Measurements from ENCODE around the gene ANKS1A. TPM values are rescaled to one million over a fixed set of nuclear protein-coding genes. Genes with fewer than 3 reads are reported as not detected.
"Not testable (repeated sequence)": the region's sequence is repeated elsewhere in the genome, so short reads cannot be mapped to it uniquely, and the experiment has no call there.

The ANKS1A gene
- total and polyA plus RNA-seq, 3 donors from 2014 or later = 44.2 to 96.9 (median 95.9) TPM

DNA sequence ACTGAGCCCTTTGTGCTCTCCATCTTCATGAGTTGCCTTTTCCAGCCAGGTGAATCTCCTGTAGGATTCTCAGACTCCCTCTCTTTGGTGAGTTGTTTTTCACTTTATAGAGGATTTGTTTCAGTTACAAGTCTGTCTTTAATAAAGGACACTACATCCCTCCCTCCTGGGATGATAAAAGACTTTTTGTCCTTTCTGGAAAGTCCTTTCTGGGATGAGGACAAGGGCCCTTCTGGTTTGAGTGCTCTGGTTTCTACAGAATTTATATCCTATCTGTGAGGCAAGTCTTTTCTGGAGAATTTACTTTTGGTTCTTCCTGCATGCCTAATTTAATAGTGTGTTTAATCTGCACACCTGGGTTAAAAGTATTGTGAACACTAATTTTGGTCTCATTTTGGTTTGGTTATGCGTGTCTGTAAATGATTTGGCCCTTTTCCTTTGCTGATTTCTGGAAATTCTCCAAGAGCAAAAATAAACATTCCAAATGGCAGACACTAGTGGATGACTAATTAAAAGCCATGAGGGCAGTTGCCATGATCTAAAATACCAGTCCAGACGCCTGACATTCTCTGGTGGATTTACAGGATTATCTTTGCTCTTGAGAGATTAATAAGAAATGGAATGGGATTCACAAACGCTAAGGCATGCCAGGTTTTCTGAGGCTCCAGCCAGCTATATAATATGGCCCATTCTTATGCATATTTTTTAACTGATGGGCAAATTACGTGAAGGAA is 207.2 kb downstream of the ANKS1A start:
- DNase-seq = no peak
- no peaks in the 10 kb centered on the region for H3K36me3 ChIP-seq (ENCODE audit: low read depth, missing control alignments)
- TF ChIP-seq, protein P1, sequence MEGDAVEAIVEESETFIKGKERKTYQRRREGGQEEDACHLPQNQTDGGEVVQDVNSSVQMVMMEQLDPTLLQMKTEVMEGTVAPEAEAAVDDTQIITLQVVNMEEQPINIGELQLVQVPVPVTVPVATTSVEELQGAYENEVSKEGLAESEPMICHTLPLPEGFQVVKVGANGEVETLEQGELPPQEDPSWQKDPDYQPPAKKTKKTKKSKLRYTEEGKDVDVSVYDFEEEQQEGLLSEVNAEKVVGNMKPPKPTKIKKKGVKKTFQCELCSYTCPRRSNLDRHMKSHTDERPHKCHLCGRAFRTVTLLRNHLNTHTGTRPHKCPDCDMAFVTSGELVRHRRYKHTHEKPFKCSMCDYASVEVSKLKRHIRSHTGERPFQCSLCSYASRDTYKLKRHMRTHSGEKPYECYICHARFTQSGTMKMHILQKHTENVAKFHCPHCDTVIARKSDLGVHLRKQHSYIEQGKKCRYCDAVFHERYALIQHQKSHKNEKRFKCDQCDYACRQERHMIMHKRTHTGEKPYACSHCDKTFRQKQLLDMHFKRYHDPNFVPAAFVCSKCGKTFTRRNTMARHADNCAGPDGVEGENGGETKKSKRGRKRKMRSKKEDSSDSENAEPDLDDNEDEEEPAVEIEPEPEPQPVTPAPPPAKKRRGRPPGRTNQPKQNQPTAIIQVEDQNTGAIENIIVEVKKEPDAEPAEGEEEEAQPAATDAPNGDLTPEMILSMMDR (IDR thresholded peaks at IDR 0.05) = no peak
- no peak for TF ChIP-seq POLR2A (IDR thresholded peaks at IDR 0.05)
- peaks cover 13% of the 10 kb centered on the region for H3K4me1 ChIP-seq
- no peaks in the 10 kb centered on the region for H3K27me3 ChIP-seq
- WGBS, 2 donors = 52 to 55% methylated on average over 4 of the region's 4 CpGs
- H3K4me3 ChIP-seq = no peak overlapping the region
- intact Hi-C loops (cut with DNase I; ENCODE audit: low total_unique reads) = no loop called here
- peak overlapping the region in 1 of 2 donors; percentile 8 for H3K27ac ChIP-seq
- no peaks in the 10 kb centered on the region for H3K9me3 ChIP-seq

DNA sequence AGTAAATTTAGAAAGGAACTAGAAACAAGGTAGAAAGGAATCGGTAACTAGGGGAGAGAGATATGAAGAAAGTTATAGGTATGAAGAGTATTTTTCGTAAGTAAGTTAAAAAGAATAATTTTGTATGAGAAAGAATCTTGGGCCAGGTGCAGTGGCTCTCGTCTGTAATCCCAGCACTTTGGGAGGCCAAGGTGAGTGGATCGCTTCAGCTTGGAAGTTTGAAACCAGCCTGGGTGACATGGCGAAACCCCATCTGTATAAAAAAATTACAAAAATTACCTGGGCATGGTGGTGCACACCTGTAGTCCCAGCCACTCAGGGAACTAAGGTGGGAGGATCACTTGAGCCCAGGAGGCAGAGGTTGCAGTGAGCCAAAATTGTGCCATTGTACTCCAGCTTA is 210.1 kb downstream of the ANKS1A start:
- WGBS, 2 donors = 97% methylated on average over 5 of the region's 5 CpGs
- H3K27me3 ChIP-seq = no peaks in the 10 kb centered on the region
- H3K27ac ChIP-seq = no peak overlapping the region
- peaks cover 8% of the 10 kb centered on the region for H3K4me1 ChIP-seq
- no peak for TF ChIP-seq POLR2A (IDR thresholded peaks at IDR 0.05)
- TF ChIP-seq, protein P1 (IDR thresholded peaks at IDR 0.05) = no peak
- DNase-seq = no peak
- no peaks in the 10 kb centered on the region for H3K9me3 ChIP-seq
- H3K36me3 ChIP-seq (ENCODE audit: low read depth, missing control alignments) = no peaks in the 10 kb centered on the region
- no peak overlapping the region for H3K4me3 ChIP-seq
- intact Hi-C loops (cut with DNase I; ENCODE audit: low total_unique reads) = no loop called here

DNA sequence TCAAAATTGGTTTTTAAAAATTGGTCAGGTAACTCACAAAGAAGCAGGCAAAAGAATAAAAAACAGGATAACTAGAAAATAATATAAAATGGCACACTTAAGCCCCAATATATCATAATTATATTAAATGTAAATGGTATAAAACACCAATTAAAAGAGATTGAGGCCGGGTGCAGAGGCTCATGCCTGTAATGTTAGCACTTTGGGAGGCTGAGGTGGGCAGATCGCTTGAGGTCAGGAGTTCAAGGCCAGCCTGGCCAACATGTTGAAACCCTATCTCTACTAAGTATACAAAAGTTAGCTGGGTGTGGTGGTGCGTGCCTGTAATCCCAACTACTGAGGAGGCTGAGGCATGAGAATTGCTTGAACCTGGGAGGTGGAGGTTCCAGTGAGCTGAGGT is 216.0 kb downstream of the ANKS1A start:
- Histone ChIP-seq H3K27ac (no peak overlapping the region), H3K9me3 (no peaks in the 10 kb centered on the region), H3K4me3 (no peak overlapping the region), H3K4me1 (no peaks in the 10 kb centered on the region), H3K27me3 (no peaks in the 10 kb centered on the region), H3K36me3 (ENCODE audit: low read depth, missing control alignments) (no peaks in the 10 kb centered on the region)
- no peak for DNase-seq
- WGBS, 2 donors = 95 to 97% methylated on average over 3 of the region's 3 CpGs
- TF ChIP-seq POLR2A (IDR thresholded peaks at IDR 0.05) = no peak
- TF ChIP-seq, protein P1 (IDR thresholded peaks at IDR 0.05) = no peak
- intact Hi-C loops (cut with DNase I; ENCODE audit: low total_unique reads) = no loop called here

DNA sequence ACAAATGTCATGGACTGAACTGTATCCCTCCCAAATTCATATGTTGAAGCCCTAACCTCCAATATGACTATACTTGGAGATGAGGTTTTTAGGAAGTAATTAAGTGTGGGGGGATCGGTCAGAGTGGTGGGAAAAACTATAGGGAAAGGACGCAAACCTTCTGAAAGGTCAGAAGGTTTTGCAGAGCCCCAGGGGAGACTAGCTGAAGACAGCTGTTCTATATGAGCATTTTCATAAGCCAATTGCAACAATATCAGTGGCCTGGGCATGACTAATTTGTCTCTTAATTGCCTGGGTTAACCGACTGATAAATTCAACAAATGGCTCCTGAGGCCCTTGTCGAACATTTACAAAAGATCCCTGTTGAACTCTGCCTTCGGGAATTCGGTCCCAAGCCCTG is 217.0 kb downstream of the ANKS1A start:
- H3K9me3 ChIP-seq; H3K4me3 ChIP-seq; H3K4me1 ChIP-seq; DNase-seq; H3K27ac ChIP-seq; H3K27me3 ChIP-seq; H3K36me3 ChIP-seq (ENCODE audit: low read depth, missing control alignments); intact Hi-C loops (cut with DNase I; ENCODE audit: low total_unique reads): not testable (repeated sequence)
- 85 to 88% methylated on average over 5 to 6 of the region's 6 CpGs for WGBS, 2 donors

DNA sequence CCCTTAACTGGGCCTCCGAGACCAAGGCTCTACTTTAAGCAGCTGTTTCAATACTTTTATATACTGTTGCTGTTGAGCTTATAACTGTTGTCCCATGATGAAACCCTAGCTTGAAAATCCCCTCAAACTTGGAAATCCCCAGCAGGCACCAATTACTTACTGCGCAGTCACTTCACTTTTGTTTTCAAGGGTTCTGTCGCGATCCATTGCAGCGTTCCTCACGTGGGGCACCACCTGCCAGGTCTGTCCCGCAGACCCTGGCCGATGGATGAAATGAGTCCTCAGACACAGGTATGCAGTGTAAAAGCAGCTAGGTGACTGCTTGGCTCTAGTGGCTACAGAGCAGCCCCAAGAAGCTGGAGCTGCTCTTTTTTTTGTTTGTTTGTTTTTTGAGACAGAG is 218.2 kb downstream of the ANKS1A start:
- H3K9me3 ChIP-seq; H3K4me1 ChIP-seq; H3K4me3 ChIP-seq; intact Hi-C loops (cut with DNase I; ENCODE audit: low total_unique reads); DNase-seq; H3K36me3 ChIP-seq (ENCODE audit: low read depth, missing control alignments); H3K27ac ChIP-seq; H3K27me3 ChIP-seq: not testable (repeated sequence)
- WGBS, 2 donors = 83 to 90% methylated on average over 8 of the region's 8 CpGs

DNA sequence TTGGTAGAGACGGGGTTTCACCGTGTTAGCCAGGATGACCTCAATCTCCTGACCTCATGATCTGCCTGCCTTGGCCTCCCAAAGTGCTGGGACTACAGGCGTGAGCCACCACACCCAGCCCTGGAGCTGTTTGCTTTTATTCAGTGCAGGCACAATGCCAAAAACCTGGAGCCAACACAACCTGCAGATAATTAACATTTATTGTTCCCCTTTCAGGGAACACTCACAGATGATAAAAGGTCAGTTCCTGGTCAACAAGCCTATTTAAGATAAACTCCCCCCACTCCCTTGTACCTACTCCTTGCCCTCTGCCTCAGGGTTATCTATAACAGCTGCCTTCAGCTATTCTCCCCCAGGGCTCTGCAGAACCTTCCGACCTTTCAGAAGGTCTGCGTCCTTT is 218.7 kb downstream of the ANKS1A start:
- H3K9me3 ChIP-seq; H3K27me3 ChIP-seq; H3K4me1 ChIP-seq; intact Hi-C loops (cut with DNase I; ENCODE audit: low total_unique reads); DNase-seq; H3K27ac ChIP-seq; H3K4me3 ChIP-seq; H3K36me3 ChIP-seq (ENCODE audit: low read depth, missing control alignments): not testable (repeated sequence)
- 80 to 88% methylated on average over 5 of the region's 5 CpGs for WGBS, 2 donors

All from testis (tissue), 3 donors.